Measurements from ENCODE around the gene SAMMSON. TPM values are rescaled to one million over a fixed set of nuclear protein-coding genes. Genes with fewer than 3 reads are reported as not detected.
A peak's percentile ranks its signal among the peaks of the same experiment; 100 is the strongest.

Gene SAMMSON
- not detected for total RNA-seq (2021; ENCODE audit: unreplicated experiment)
- polyA plus RNA-seq (2012; ENCODE audit: insufficient read length) = not detected
- Bru-seq, nascent RNA = percentile 1 among the genes with signal in this experiment
- percentile 3 among the genes with signal in this experiment for BruChase-seq, experiment 1, labeled RNA remaining after a 2-hour chase
- percentile 1 among the genes with signal in this experiment for BruChase-seq, experiment 2, labeled RNA remaining after a 6-hour chase
- long read RNA-seq = 0 reads

DNA sequence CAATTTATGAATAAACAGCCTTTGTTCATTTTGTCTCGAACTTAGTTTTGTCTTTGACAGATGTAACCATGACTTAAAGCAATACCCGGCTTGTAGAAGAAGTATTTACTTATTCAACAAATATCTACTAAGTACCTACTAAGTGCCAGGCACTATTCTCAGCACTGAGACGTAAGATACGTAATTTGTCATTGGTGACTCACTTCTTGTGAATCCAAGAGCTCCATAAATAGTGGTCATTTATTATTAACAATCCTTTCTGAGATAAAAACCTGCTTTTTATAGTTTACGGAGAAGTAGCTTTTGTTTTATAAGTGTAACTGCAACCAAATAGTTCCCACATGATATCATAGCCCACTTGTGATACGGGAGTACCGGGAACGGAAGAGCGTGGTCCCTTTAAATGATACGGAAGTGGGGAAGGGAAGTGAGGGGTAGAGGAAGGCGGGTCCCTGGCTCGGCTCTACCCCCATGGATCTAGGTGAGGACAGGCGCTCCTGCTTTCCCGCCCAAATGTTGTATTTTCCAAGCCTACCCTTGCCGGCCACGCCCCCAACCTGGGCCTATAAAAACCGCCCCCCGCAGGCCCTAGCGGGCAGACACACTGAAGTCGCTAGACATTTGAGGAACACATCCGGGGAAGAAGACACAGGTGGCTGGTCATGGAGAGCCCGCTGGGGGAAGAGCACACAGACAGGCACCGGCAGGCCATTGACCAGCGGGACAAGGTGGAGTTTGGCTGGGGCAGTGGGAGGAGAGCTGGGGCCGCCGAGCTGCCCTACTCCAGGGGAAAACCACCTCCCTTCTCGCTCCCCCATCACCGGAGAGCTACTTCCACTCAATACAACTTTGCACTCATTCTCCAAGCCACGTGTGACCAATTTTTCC is at the start of gene SAMMSON:
Gene SAMMSON, plus strand, starts transcription at position 594 of the 888 bp plus-strand sequence.
- ATAC-seq (no peak), DNase-seq (ENCODE audit: low read depth, low spot score) (no peak)
- no peaks in the 10 kb centered on the region for H3K36me3 ChIP-seq (ENCODE audit: control insufficient read depth, insufficient read depth, low read length)
- no TSS peak for BruUV-seq (replicated peaks)
- H3K4me3 ChIP-seq (ENCODE audit: low read depth in 2 of 2, low read length in 2 of 2) = no peak within 1 kb of the TSS
- no peaks in the 10 kb centered on the region for H3K4me1 ChIP-seq (ENCODE audit: control insufficient read depth, insufficient read depth, low read length)
- TF ChIP-seq, protein P1, sequence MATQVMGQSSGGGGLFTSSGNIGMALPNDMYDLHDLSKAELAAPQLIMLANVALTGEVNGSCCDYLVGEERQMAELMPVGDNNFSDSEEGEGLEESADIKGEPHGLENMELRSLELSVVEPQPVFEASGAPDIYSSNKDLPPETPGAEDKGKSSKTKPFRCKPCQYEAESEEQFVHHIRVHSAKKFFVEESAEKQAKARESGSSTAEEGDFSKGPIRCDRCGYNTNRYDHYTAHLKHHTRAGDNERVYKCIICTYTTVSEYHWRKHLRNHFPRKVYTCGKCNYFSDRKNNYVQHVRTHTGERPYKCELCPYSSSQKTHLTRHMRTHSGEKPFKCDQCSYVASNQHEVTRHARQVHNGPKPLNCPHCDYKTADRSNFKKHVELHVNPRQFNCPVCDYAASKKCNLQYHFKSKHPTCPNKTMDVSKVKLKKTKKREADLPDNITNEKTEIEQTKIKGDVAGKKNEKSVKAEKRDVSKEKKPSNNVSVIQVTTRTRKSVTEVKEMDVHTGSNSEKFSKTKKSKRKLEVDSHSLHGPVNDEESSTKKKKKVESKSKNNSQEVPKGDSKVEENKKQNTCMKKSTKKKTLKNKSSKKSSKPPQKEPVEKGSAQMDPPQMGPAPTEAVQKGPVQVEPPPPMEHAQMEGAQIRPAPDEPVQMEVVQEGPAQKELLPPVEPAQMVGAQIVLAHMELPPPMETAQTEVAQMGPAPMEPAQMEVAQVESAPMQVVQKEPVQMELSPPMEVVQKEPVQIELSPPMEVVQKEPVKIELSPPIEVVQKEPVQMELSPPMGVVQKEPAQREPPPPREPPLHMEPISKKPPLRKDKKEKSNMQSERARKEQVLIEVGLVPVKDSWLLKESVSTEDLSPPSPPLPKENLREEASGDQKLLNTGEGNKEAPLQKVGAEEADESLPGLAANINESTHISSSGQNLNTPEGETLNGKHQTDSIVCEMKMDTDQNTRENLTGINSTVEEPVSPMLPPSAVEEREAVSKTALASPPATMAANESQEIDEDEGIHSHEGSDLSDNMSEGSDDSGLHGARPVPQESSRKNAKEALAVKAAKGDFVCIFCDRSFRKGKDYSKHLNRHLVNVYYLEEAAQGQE (IDR thresholded peaks at IDR 0.05; ENCODE audit: insufficient read depth in 1 of 2, low read depth in 2 of 2, low read length in 1 of 2) = no peak
- no peak for TF ChIP-seq POLR2AphosphoS5 (IDR thresholded peaks at IDR 0.05; ENCODE audit: low read depth, low read length)
- H3K9me3 ChIP-seq (ENCODE audit: control insufficient read depth, insufficient read depth, low read depth, low read length) = no peaks in the 10 kb centered on the region
- POLR2A ChIA-PET = no interaction called here
- no peak within 1 kb of the TSS for H3K27ac ChIP-seq (ENCODE audit: low read length)
- CTCF ChIA-PET = no interaction called here
- intact Hi-C loops (cut with micrococcal nuclease; ENCODE audit: unreplicated experiment) (no loop called here), in situ Hi-C loops (cut with HindIII; ENCODE audit: low pct_unique_long_range_greater_than_20kb, low sequenced_read_pairs) (no loop called here)
- H3K27me3 ChIP-seq (ENCODE audit: control insufficient read depth, insufficient read depth, low read length) = no peaks in the 10 kb centered on the region

DNA sequence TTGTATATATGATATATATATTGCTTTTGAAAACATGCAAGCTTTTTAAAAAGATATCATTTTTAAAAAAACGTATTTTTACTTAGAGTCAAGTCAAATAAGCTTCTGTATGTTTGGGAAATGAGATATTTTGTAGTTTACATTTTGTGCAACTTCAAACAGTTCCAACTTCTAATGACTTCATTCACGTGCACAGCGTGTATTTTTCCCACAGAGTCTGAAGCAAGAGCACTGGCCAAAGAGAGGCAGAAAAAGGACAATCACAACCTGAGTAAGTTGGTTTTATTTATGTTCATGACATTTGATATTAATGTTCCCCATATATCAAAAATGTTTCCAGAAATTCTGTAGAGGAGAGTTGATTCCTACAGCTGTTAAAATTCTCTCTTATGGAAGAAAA is 47.9 kb upstream of the SAMMSON start:
- in situ Hi-C loops (cut with HindIII; ENCODE audit: low pct_unique_long_range_greater_than_20kb, low sequenced_read_pairs) = no loop called here
- no peaks in the 10 kb centered on the region for H3K36me3 ChIP-seq (ENCODE audit: control insufficient read depth, insufficient read depth, low read length)
- H3K4me3 ChIP-seq (ENCODE audit: low read depth in 2 of 2, low read length in 2 of 2) = no peak overlapping the region
- H3K9me3 ChIP-seq (ENCODE audit: control insufficient read depth, insufficient read depth, low read depth, low read length) = no peaks in the 10 kb centered on the region
- H3K27me3 ChIP-seq (ENCODE audit: control insufficient read depth, insufficient read depth, low read length) = no peaks in the 10 kb centered on the region
- POLR2A ChIA-PET = no interaction called here
- no peaks in the 10 kb centered on the region for H3K4me1 ChIP-seq (ENCODE audit: control insufficient read depth, insufficient read depth, low read length)
- BruUV-seq (replicated peaks) = no TSS peak
- no peak for TF ChIP-seq POLR2AphosphoS5 (IDR thresholded peaks at IDR 0.05; ENCODE audit: low read depth, low read length)
- TF ChIP-seq TCF7L2 (IDR thresholded peaks at IDR 0.05; ENCODE audit: low read depth, low read length) = no peak
- TF ChIP-seq, protein P2, sequence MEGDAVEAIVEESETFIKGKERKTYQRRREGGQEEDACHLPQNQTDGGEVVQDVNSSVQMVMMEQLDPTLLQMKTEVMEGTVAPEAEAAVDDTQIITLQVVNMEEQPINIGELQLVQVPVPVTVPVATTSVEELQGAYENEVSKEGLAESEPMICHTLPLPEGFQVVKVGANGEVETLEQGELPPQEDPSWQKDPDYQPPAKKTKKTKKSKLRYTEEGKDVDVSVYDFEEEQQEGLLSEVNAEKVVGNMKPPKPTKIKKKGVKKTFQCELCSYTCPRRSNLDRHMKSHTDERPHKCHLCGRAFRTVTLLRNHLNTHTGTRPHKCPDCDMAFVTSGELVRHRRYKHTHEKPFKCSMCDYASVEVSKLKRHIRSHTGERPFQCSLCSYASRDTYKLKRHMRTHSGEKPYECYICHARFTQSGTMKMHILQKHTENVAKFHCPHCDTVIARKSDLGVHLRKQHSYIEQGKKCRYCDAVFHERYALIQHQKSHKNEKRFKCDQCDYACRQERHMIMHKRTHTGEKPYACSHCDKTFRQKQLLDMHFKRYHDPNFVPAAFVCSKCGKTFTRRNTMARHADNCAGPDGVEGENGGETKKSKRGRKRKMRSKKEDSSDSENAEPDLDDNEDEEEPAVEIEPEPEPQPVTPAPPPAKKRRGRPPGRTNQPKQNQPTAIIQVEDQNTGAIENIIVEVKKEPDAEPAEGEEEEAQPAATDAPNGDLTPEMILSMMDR (IDR thresholded peaks at IDR 0.05) = no peak
- TF ChIP-seq SIN3A (IDR thresholded peaks at IDR 0.05; ENCODE audit: borderline replicate concordance, insufficient read depth, low read depth, low read length) = no peak
- TF ChIP-seq, protein P1 (IDR thresholded peaks at IDR 0.05; ENCODE audit: insufficient read depth in 1 of 2, low read depth in 2 of 2, low read length in 1 of 2) = no peak
- H3K27ac ChIP-seq (ENCODE audit: low read length) = no peak overlapping the region
- CTCF ChIA-PET = no interaction called here
- intact Hi-C loops (cut with micrococcal nuclease; ENCODE audit: unreplicated experiment) = no loop called here
- DNase-seq (ENCODE audit: low read depth, low spot score) (no peak), ATAC-seq (no peak)
